GM18505 (cell line): ENCODE data around the gene WDR77.
A peak's percentile ranks its signal among the peaks of the same experiment; 100 is the strongest.

Source experiments
- ATAC-seq: cut with Tn5 transposase; IDR thresholded peaks from one replicate; pipeline ENCODE4 v1.9.1; 2021; ENCODE audit not compliant: unreplicated experiment
- POLR2A ChIP-seq: IDR thresholded peaks from 4 replicates; pipeline ENCODE4 v1.6.1; 2011; ENCODE audit warnings: borderline replicate concordance; ENCODE audit not compliant: insufficient read depth, insufficient read length; ENCODE audit errors: extremely low read depth

Gene WDR77

GRCh38 chr1:111424281-111424680, 24.8 kb downstream of the WDR77 start:
- ATAC-seq: no peak

GRCh38 chr1:111422546-111423391, 26.3 kb downstream of the WDR77 start:
- no peak for ATAC-seq
- TF ChIP-seq POLR2A: no peak

More at GRCh38 chr1:111424281-111424680, 24.8 kb downstream of the WDR77 start:
- no peak for TF ChIP-seq POLR2A

GRCh38 chr1:111420377-111420776, 28.7 kb downstream of the WDR77 start:
- TF ChIP-seq POLR2A: no peak
- no peak for ATAC-seq

GRCh38 chr1:111419037-111419436, 30.0 kb downstream of the WDR77 start:
- ATAC-seq: no peak
- no peak for TF ChIP-seq POLR2A

GRCh38 chr1:111417755-111418154, 31.3 kb downstream of the WDR77 start:
- TF ChIP-seq POLR2A: no peak
- no peak for ATAC-seq

- ATAC-seq: no peak
- TF ChIP-seq POLR2A: no peak
Observed at GRCh38 chr1:111415461-111415860, 33.6 kb downstream of the WDR77 start.

GRCh38 chr1:111414756-111415155, 34.3 kb downstream of the WDR77 start:
- no peak for TF ChIP-seq POLR2A
- no peak for ATAC-seq

GRCh38 chr1:111412839-111413238, 36.2 kb downstream of the WDR77 start:
- no peak for TF ChIP-seq POLR2A
- no peak for ATAC-seq

- no peak for TF ChIP-seq POLR2A
- no peak for ATAC-seq
Observed at GRCh38 chr1:111407301-111407700, 41.8 kb downstream of the WDR77 start.

- peak; percentile 79 for ATAC-seq
- no peak for TF ChIP-seq POLR2A
Observed at GRCh38 chr1:111406321-111406768, 42.7 kb downstream of the WDR77 start.

GRCh38 chr1:111404588-111404987, 44.5 kb downstream of the WDR77 start:
- no peak for ATAC-seq
- no peak for TF ChIP-seq POLR2A

- ATAC-seq: no peak
- TF ChIP-seq POLR2A: no peak
Observed at GRCh38 chr1:111402083-111402482, 47.0 kb downstream of the WDR77 start.

GRCh38 chr1:111399792-111400610, 49.1 kb downstream of the WDR77 start:
- ATAC-seq: no peak
- TF ChIP-seq POLR2A: no peak

GRCh38 chr1:111392460-111392945, 56.6 kb downstream of the WDR77 start:
- no peak for ATAC-seq
- no peak for TF ChIP-seq POLR2A

- no peak for TF ChIP-seq POLR2A
- ATAC-seq: no peak
Observed at GRCh38 chr1:111392042-111392441, 57.0 kb downstream of the WDR77 start.
